Adrenal gland (tissue), 12 donors: ENCODE measurements around the gene FBRS. TPM values are rescaled to one million over a fixed set of nuclear protein-coding genes. Genes with fewer than 3 reads are reported as not detected.
"Not testable (repeated sequence)": the region's sequence is repeated elsewhere in the genome, so short reads cannot be mapped to it uniquely, and the experiment has no call there.

ENCODE experiments used
- DNase-seq, 7 donors: peaks; one replicate each; pipeline ENCODE4 v3.0.0-alpha.2; 2019 to 2020
- H3K27ac ChIP-seq, 5 donors: fragments of 200-600 bp; sonication (generic) in 4 of 5; 1 replicate in 3 of 5; 2 replicates in 2 of 5; pipeline versions ENCODE4 v1.5.1 to v1.8.0; 2016 to 2020; ENCODE audit warnings: mild to moderate bottlenecking in 1 of 5
- H3K27me3 ChIP-seq: fragments of 200-600 bp; 2 replicates; pipeline ENCODE4 v1.8.0; 2021
- H3K36me3 ChIP-seq, 2 donors: fragments of 200-600 bp; replicated peaks in 1 of 2; 1 replicate in 1 of 2; 2 replicates in 1 of 2; pipeline versions ENCODE4 v1.5.1 to v1.8.0; 2018 to 2022
- H3K4me1 ChIP-seq, 2 donors: fragments of 200-600 bp; replicated peaks in 1 of 2; 1 replicate in 1 of 2; 2 replicates in 1 of 2; pipeline versions ENCODE4 v1.5.1 to v1.8.0; 2018 to 2021
- H3K4me3 ChIP-seq, 4 donors: fragments of 200-600 bp; sonication (generic) in 3 of 4; one replicate each; pipeline ENCODE4 v1.5.1; 2016 to 2018
- H3K9me3 ChIP-seq, 3 donors: fragments of 200-600 bp; sonication (generic) in 1 of 3; replicated peaks in 1 of 3; 1 replicate in 2 of 3; 2 replicates in 1 of 3; pipeline versions ENCODE4 v1.5.1 to v1.8.0; 2016 to 2021
- POLR2A ChIP-seq, 2 donors: fragments of 450-650 bp; IDR thresholded peaks; one replicate each; pipeline ENCODE4 v1.6.1; 2017; ENCODE audit warnings: antibody characterized with exemption in 2 of 2, mild to moderate bottlenecking in 2 of 2, moderate library complexity in 1 of 2
- whole genome bisulfite sequencing, 4 donors: extraction: QIAGEN DNeasy Blood & Tissue Kit in 2 of 4; methylation state at CpG; one replicate each; pipeline versions ENCODE4 v1.1.5 to v1.1.7; 2013 to 2017; 5-methylcytosine and 5-hydroxymethylcytosine counted together
- intact Hi-C, 2 donors: fragments of 100-400 bp; cut with DNase I; formaldehyde crosslinking; loops; one replicate each; pipeline versions ENCODE4 v1.14.1 to v1.15.0; 2022 to 2023
- polyA plus RNA-seq, 3 donors: library from polyadenylated mRNA; stranded (reverse); fragments of 200-250 nt in 2 of 3; fragments of 350-450 nt in 1 of 3; fragmentation: Illumina TruSeq in 1 of 3; extraction: RNeasy Lipid Tissue Mini Kit (QIAGEN cat#74804) in 1 of 3; gene quantifications; one replicate each; pipeline ENCODE4 v1.2.3, GENCODE V29; 2013 to 2014
- total RNA-seq, 9 donors: library from RNA; depleted of rRNA in 4 of 9; stranded (reverse); fragments of >200 nt in 4 of 9; fragments of 120-200 nt in 1 of 9; fragmentation: NEBNext Ultra II Directional in 1 of 9; extraction: Animal tissue kit (Norgen Biotek cat#: 25700) in 1 of 9; gene quantifications; one replicate each; pipeline versions ENCODE4 v1.1.0 to v1.2.4, GENCODE V29; 2013 to 2023
- TF ChIP-seq, protein P1 (sequence below), 6 experiments: fragments of 450-650 bp in 4 of 6; fragments of 200-600 bp in 2 of 6; sonication (generic) in 1 of 6; IDR thresholded peaks; 1 replicate in 5 of 6; 2 replicates in 1 of 6; pipeline versions ENCODE4 v1.5.1 to v1.8.0; 2016 to 2021; ENCODE audit warnings: antibody characterized with exemption in 6 of 6, mild to moderate bottlenecking in 2 of 6, moderate library complexity in 1 of 6
- donor health status: healthy with polysubstance abuse.
- donor health status: Bipolar disorder and iron deficiency.
- donor health status: DM: yes; HTN: yes; CAD: no.
- donor health status: DM: no; HTN: no; CAD: no.
- donor health status: DM: no; HTN: no; CAD: no.
- donor health status: DM: yes; HTN: yes; CAD: no.

The FBRS gene
- total and polyA plus RNA-seq, 12 donors = 18.3 to 186 (median 46.8) TPM

DNA sequence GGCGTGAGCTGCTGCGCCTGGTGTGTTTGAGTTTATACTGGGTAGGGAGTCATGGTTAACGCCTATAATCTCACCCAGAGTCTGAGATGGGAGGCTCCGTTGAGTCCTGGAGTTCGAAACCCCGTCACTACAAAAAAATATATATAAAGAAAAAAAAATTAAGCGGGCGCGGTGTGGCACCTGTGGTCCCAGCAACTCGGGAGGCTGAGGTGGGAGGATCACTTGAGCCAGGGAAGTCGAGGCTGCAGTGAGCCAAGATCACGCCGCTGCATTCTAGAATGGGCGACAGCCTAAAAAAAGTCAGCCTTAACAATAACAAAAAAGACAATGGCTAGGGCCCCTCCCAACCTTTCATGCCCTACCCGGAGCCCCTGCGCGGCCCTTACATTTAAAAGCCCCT, 24.7 kb upstream of the FBRS start:
- intact Hi-C loops = no loop called here
- DNase-seq = no peak
- H3K9me3 ChIP-seq = no peaks in the 10 kb centered on the region
- TF ChIP-seq POLR2A (IDR thresholded peaks at IDR 0.05) = no peak
- TF ChIP-seq, protein P1, sequence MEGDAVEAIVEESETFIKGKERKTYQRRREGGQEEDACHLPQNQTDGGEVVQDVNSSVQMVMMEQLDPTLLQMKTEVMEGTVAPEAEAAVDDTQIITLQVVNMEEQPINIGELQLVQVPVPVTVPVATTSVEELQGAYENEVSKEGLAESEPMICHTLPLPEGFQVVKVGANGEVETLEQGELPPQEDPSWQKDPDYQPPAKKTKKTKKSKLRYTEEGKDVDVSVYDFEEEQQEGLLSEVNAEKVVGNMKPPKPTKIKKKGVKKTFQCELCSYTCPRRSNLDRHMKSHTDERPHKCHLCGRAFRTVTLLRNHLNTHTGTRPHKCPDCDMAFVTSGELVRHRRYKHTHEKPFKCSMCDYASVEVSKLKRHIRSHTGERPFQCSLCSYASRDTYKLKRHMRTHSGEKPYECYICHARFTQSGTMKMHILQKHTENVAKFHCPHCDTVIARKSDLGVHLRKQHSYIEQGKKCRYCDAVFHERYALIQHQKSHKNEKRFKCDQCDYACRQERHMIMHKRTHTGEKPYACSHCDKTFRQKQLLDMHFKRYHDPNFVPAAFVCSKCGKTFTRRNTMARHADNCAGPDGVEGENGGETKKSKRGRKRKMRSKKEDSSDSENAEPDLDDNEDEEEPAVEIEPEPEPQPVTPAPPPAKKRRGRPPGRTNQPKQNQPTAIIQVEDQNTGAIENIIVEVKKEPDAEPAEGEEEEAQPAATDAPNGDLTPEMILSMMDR (IDR thresholded peaks at IDR 0.05) = no peak
- peaks cover 10 to 13% of the 10 kb centered on the region in 2 donors for H3K4me1 ChIP-seq
- H3K27me3 ChIP-seq = no peaks in the 10 kb centered on the region
- 74 to 90% (median 85%) methylated on average over 17 of the region's 17 CpGs for WGBS, 4 donors
- H3K36me3 ChIP-seq = no peaks in the 10 kb centered on the region
- H3K4me3 ChIP-seq = peak overlapping the region in 2 of 4 donors; percentile 37 to 64
- peak overlapping the region in 4 of 5 donors; percentile 56 to 91 (median 88) for H3K27ac ChIP-seq

DNA sequence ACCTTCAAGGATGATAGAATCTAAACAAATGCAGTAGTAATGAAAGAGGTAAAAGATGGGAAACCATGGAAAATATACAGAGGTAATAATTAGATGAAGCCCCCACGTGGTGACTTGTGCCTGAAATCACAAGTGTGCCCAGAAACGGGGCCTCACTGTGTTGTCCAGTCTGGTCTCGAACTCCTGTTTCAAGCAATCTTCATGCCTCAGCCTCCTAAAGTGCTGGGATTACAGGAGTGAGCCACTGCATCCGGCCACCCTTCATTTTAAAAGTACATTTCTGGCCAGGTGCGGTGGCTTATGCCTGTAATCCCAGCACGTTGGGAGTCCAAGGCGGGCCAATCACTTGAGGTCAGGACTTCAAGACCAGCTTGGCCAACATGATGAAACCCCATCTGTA, 21.6 kb upstream of the FBRS start:
- H3K9me3 ChIP-seq = no peaks in the 10 kb centered on the region
- DNase-seq = no peak
- H3K36me3 ChIP-seq = no peaks in the 10 kb centered on the region
- no peak for TF ChIP-seq POLR2A (IDR thresholded peaks at IDR 0.05)
- TF ChIP-seq, protein P1 (IDR thresholded peaks at IDR 0.05) = no peak
- intact Hi-C loops = no loop called here
- no peak overlapping the region for H3K27ac ChIP-seq
- no peaks in the 10 kb centered on the region for H3K27me3 ChIP-seq
- no peak overlapping the region for H3K4me3 ChIP-seq
- 91 to 95% (median 93%) methylated on average over 7 of the region's 7 CpGs for WGBS, 4 donors
- peaks cover 10 to 13% of the 10 kb centered on the region in 2 donors for H3K4me1 ChIP-seq

- DNase-seq, H3K27me3 ChIP-seq, H3K4me3 ChIP-seq, H3K36me3 ChIP-seq, intact Hi-C loops, H3K27ac ChIP-seq, H3K9me3 ChIP-seq: not testable (repeated sequence)
- peaks cover 10 to 13% of the 10 kb centered on the region in 2 donors for H3K4me1 ChIP-seq
- WGBS, 4 donors = 87 to 94% (median 92%) methylated on average over 10 of the region's 10 CpGs
Measured at GRCh38 chr16:30637139-30637538, 21.1 kb upstream of the FBRS start.

- Histone ChIP-seq H3K27ac (no peak overlapping the region), H3K4me3 (no peak overlapping the region), H3K4me1 (peaks cover 10 to 13% of the 10 kb centered on the region in 2 donors), H3K27me3 (no peaks in the 10 kb centered on the region), H3K9me3 (no peaks in the 10 kb centered on the region), H3K36me3 (no peaks in the 10 kb centered on the region)
- DNase-seq = no peak
- intact Hi-C loops = no loop called here
- 0% methylated on average over 1 of the region's 1 CpG for whole genome bisulfite sequencing, 4 donors
- TF ChIP-seq, protein P1 (IDR thresholded peaks at IDR 0.05) = peak in 3 of 6 experiments; percentile 20 to 30 (median 29)
- no peak for TF ChIP-seq POLR2A (IDR thresholded peaks at IDR 0.05)
Measured at GRCh38 chr16:30637944-30638343, 20.3 kb upstream of the FBRS start.

- DNase-seq = no peak
- TF ChIP-seq, protein P1 (IDR thresholded peaks at IDR 0.05) = no peak
- no peak for TF ChIP-seq POLR2A (IDR thresholded peaks at IDR 0.05)
- H3K27ac ChIP-seq = no peak overlapping the region
- H3K9me3 ChIP-seq = no peaks in the 10 kb centered on the region
- intact Hi-C loops = no loop called here
- H3K27me3 ChIP-seq = no peaks in the 10 kb centered on the region
- no peaks in the 10 kb centered on the region for H3K36me3 ChIP-seq
- 62 to 83% (median 75%) methylated on average over 3 of the region's 3 CpGs for WGBS, 4 donors
- no peaks in the 10 kb centered on the region for H3K4me1 ChIP-seq
- no peak overlapping the region for H3K4me3 ChIP-seq
Measured at GRCh38 chr16:30641378-30641982, 16.8 kb upstream of the FBRS start.
